IPS-18c (cell line): ENCODE results near the gene EIF5A.
"Not testable (repeated sequence)": the region's sequence is repeated elsewhere in the genome, so short reads cannot be mapped to it uniquely, and the experiment has no call there.

Experiments used
- H3K4me3 ChIP-seq: 2 replicates; pipeline ENCODE4 v1.7.0; 2013; ENCODE audit warnings: low read depth, mild to moderate bottlenecking, low read length, moderate library complexity; ENCODE audit not compliant: insufficient read depth
- H3K9me3 ChIP-seq: one replicate; pipeline ENCODE4 v1.6.1; 2013; ENCODE audit warnings: mild to moderate bottlenecking, low read length, moderate library complexity; ENCODE audit not compliant: control insufficient read depth, insufficient read depth

The EIF5A gene

DNA sequence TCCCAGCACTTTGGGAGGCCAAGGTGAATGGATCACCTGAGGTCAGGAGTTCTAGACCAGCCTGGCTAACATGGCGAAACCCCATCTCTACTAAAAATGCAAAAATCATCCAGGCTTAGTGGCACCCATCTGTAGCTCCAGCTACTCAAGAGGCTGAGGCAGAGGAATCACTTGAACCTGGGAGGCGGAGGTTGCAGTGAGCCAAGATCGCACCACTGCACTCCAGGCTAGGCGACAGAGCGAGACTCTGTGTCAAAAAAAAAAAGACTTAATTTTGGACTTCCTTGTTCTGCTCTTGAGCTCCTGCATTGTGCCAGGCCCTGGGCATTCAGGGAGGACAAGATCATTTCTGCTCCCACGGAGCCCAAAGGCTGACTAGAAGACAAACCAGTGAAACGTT is 30.2 kb downstream of the EIF5A start:
- not testable (repeated sequence) for H3K9me3 ChIP-seq, H3K4me3 ChIP-seq

DNA sequence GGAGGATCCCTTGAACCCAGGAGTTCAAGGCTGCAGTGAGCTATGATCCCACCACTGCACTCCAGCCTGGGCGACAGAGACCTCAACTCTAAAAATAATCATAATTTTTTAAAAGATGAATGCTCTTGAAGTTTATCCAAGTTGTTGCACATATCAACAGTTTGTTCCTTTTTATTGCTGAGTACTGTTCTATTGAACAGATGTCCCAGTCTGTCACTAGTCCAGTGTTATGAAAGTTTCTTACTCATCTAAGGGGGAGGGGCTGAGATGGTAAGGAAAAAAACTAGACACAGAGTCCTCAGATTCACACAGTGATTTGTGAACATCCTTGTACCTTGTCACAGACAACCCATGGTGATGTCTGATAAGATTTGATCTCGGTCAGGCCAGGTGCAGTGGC is 32.8 kb downstream of the EIF5A start:
- Histone ChIP-seq H3K9me3 (no peaks in the 10 kb centered on the region), H3K4me3 (no peak overlapping the region)

DNA sequence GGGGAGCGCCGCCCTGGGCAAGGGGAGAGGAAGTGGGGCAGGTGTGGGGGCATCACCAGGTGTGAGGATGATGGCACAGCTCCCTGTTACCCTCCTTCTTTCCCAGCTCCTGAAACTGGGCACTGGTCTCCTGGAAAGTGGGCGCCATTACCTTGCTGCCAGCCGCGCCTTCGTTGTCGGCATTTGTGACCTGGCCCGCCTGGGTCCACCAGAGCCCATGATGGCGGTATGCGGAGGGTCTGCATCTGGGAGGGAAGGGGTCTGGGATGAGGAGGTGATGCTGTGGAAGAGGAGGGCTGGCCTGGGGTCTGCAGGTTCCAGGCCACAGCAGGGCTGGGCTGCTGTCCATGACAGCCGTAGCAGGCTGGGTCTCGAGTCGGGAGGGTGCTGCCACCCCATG is 34.4 kb downstream of the EIF5A start:
- Histone ChIP-seq H3K9me3 (no peaks in the 10 kb centered on the region), H3K4me3 (no peak overlapping the region)

DNA sequence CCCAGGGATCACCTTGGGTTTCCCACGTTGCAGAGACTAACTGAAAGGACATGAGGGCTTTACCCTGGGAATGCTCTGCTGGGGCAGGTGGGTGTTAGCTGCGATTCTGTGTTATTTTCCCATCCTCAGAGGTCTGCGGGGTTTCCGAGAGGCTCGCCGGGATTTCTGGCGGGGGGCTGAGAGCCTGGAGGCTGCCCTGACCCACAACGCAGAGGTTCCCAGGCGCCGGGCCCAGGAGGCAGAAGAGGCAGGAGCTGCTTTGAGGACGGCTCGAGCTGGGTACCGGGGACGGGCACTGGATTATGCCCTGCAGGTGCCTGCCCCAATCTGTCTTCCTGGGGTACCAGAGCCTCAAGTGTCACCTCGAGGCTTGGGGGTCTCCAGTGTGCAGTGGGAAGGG is 35.8 kb downstream of the EIF5A start:
- peaks cover 1% of the 10 kb centered on the region for H3K9me3 ChIP-seq

DNA sequence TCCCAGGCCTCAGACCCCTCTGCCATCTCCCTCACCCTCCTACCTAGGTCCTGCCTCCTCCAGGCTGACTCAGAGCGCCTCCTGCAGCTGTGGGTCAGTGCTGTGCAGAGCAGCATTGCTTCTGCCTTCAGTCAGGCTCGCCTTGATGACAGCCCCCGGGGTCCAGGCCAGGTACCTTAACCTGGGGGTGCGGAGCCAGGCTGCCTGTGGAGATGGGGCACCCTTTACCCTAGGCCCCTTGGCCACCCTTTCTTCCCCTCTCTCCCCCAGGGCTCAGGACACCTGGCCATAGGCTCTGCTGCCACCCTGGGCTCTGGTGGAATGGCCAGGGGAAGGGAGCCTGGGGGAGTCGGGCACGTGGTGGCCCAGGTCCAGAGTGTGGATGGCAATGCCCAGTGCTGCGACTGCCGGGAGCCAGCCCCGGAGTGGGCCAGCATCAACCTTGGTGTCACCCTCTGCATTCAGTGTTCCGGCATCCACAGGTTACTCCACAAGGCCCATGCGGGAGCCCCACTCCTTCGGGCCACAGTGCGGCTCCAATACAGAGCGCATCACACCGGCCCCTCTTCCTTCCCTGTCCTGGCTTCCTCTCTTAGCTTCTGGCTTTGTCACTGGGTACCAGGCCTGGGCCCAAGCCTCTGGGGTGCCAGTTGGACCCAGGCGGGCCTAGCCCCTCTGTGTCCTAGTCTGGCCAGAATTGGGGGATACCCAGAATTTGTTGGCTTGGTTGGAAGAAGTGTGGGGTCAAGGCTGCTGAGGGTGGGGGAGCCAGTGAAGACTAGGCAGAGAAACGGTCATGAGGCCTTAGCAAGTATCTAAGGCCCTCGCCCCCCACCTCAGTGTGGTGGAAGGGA is 39.6 kb downstream of the EIF5A start:
- H3K9me3 ChIP-seq: peaks cover 2% of the 10 kb centered on the region
- H3K4me3 ChIP-seq: no peak overlapping the region

More for the DNA sequence above, 35.8 kb downstream of the EIF5A start:
- H3K4me3 ChIP-seq: no peak overlapping the region

DNA sequence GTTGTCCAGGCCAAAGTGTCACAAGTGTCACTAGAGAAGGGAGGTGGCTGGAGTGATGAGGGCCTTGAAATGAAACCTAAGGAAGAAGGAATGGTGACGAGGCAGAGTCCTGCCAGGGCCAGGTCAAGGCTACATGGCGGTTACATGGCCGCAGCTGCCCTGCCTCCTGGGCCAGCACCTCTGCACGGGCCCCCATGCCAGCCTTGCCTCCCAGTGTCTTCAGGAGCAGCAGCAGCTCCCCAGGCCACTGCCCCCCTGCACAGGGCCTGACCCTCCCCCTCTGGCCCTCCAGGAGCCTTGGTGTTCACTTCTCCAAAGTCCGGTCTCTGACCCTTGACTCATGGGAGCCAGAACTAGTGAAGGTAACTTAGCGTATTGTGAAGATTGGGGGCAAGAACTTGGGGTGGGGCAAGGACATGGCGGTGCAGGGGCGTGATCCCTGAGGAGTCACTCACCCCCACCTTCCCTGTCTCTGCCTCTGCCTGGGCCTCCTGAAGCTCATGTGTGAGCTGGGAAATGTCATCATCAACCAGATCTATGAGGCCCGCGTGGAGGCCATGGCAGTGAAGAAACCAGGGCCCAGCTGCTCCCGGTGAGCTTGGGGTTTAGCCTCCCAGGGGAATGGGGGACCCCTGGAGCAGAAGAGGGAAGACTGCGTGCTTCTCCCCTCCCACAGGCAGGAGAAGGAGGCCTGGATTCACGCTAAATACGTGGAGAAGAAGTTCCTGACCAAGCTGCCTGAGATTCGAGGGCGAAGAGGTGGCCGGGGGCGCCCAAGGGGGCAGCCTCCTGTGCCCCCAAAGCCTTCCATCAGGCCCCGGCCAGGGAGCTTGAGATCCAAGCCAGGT is 40.4 kb downstream of the EIF5A start:
- peaks cover 2% of the 10 kb centered on the region for H3K9me3 ChIP-seq
- H3K4me3 ChIP-seq: no peak overlapping the region

DNA sequence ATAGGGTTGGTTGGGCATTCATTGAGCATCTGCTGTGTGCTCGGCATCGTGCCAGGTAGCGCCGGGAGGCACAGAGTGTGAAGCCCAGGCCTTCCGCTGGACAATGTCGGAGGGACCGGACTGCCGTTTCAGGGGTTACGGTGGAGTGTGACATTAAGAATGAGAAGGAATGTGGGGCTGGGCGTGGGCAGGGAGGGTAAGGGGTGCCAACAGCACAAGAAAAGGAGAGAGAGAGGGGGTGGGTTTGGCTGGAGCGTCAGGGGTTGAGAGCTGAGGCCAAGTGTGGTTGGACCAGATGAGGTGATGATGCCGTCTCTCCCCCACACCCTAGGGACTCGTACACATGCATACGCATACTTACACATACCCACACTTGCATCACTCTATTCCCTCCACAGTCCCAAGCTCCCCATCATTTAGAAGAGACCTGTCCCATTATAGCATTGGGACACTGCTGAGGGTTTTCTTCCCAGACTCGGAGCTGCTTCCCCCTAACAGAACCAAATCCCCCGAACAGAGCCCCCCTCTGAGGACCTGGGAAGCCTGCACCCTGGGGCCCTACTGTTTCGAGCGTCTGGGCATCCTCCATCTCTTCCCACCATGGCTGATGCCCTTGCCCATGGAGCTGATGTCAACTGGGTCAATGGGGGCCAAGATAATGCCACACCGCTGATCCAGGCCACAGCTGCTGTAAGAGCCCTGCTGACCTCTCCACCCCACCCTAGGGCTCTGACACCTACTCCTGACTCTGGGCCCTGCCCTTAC is 41.2 kb downstream of the EIF5A start:
- peaks cover 2% of the 10 kb centered on the region for H3K9me3 ChIP-seq

DNA sequence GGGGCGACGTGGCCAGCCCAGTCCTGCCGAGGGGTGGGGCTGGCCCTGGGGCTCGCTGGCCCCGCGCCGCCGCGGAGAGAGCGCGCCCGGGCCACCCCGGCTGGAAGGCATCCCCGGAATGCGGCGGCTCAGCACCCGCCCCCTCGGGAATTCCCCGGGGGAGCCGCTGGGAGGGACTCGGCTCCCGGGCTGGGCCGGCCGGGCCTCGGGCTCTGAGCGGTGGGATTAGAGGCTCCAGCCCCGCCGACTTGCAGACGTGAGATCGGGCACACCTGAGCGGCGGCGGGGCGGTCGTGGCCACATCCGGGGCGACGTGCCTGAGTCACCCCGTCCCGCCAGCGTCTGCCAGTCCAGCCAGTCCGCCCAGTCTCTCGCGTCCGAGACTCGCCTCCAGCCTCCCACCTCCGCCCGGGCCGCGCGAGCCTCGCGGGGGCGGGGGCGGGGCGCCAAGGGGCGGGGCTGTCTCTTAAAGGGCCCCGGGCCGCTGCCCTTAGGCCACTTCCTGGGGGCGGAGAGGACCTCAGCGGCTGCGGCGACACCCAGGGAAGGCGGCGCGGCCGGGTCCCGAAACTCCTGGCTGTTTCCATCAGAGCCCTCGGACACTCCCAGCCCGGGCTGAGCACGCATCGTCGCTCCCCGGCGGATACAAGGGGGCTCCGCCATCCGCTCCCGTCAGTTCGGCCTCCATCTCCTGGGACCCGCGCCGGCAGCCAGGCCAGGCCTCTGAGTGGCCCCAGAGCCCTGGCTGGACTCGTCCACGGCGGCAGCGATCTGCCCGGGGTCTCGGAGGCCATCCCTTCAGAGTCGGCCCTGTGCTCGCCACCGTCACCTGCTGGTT is 44.5 kb downstream of the EIF5A start, which contains the start of gene KCTD11:
TSS of gene KCTD11 (plus strand) at position 498 of the 838 bp plus-strand sequence.
- Histone ChIP-seq H3K9me3 (peaks cover 2% of the 10 kb centered on the region), H3K4me3 (peak within 1 kb of the TSS; percentile 87)

More for the DNA sequence above, 41.2 kb downstream of the EIF5A start:
- H3K4me3 ChIP-seq: no peak overlapping the region

DNA sequence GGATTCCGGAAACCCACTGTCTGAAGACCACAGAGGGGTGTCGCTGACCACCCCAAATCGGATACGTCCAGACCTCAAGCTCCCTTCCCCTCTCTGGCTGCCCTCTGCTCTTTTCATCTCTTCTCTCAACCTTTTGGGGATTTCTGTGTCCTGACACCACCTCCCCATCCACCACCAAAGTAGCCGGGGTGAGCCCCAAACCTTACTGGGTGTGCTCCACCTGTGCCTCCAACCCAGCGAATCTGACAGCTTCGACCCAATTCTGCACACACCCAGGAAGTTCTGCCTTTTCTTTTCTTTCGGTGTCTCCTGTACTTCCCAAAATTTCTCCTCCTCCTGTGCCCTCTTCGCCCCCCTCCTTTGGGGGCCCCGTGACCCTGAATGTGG is 45.1 kb downstream of the EIF5A start:
- peak overlapping the region; percentile 87 for H3K4me3 ChIP-seq
- H3K9me3 ChIP-seq: peaks cover 2% of the 10 kb centered on the region

DNA sequence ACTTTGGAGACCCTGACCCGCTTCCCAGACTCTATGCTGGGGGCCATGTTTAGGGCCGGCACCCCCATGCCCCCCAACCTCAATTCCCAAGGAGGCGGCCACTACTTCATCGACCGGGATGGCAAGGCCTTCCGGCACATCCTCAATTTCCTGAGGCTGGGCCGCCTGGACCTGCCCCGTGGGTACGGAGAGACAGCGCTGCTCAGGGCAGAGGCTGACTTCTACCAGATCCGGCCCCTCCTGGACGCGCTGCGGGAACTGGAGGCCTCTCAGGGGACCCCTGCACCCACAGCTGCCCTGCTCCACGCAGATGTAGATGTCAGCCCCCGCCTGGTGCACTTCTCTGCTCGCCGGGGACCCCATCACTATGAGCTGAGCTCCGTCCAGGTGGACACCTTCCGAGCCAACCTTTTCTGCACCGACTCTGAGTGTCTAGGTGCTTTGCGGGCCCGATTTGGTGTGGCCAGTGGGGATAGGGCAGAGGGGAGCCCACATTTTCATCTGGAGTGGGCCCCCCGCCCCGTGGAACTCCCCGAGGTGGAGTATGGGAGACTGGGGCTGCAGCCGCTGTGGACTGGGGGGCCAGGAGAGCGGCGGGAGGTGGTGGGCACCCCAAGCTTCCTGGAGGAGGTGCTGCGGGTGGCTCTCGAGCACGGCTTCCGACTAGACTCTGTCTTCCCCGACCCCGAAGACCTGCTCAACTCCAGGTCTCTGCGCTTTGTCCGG is 45.6 kb downstream of the EIF5A start:
- Histone ChIP-seq H3K9me3 (peaks cover 2% of the 10 kb centered on the region), H3K4me3 (peak overlapping the region; percentile 87; the same call in 1 of the 2 replicates)

DNA sequence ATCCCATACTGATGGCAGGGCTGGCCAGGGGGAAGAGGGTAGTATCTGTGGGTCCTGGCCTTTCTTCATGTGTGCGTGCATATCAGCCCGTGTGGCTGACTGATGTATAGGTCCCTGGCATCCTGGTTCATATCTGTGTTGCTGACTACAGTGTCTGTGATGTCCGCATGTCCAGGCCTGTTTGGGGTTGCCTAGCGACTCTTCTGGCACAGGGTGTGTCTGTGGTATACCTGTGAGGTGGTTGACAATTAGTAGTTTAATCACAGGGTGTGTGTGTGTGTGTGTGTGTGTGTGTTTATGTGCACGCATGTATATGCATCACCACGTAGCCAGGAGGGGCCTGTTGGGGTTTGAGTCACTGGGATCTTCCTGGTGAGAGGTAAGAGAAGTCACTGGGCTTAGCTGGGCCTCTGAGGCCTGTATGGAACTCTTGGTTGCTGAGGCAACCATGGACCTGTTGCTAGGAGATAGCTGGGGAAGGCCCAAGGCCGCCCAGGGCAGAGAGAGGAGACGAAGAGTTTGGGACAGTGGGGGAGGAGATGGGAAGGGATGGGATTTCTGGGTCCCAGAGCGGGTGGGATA is 46.9 kb downstream of the EIF5A start:
- H3K4me3 ChIP-seq: no peak overlapping the region
- H3K9me3 ChIP-seq: no peaks in the 10 kb centered on the region

DNA sequence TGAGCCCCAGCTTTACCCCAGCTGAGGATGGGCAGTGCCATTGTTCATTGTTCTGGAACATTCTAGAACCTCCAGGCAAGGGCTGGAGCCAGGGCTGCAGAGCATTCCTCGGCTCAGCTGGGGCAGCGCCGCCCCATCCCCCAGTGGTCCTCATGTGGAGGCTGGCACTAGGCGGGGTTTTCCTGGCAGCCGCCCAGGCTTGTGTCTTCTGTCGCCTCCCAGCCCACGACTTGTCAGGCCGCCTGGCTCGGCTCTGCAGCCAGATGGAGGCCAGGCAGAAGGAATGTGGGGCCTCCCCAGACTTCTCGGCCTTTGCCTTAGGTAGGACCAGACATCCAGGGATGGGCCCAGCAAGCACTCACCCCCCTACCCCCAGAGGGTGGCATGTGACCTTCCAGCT is 47.6 kb downstream of the EIF5A start, which contains the start of gene TMEM95:
TSS of gene TMEM95 (plus strand) at position 104 of the 400 bp plus-strand sequence. CDS start at position 153, 49 bp downstream.
- H3K9me3 ChIP-seq: no peaks in the 10 kb centered on the region
- H3K4me3 ChIP-seq: no peak within 1 kb of the TSS

DNA sequence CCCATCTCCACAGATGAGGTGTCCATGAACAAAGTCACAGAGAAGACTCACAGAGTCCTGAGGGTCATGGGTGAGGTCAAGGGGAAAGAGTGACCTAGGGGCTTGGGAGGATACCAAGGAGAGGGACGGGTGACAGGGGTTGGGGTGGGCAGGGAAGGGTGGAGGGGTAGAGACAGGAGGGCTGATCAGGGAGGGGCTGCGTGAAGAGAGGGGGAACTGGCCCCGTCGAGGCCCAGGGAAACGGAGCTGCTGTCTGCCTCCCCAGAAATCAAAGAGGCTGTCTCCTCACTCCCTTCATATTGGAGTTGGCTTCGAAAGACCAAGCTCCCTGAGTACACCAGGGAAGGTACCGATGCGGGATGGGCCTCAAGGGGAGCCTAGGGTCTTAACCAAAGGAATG is 48.1 kb downstream of the EIF5A start:
- Histone ChIP-seq H3K4me3 (no peak overlapping the region), H3K9me3 (no peaks in the 10 kb centered on the region)

DNA sequence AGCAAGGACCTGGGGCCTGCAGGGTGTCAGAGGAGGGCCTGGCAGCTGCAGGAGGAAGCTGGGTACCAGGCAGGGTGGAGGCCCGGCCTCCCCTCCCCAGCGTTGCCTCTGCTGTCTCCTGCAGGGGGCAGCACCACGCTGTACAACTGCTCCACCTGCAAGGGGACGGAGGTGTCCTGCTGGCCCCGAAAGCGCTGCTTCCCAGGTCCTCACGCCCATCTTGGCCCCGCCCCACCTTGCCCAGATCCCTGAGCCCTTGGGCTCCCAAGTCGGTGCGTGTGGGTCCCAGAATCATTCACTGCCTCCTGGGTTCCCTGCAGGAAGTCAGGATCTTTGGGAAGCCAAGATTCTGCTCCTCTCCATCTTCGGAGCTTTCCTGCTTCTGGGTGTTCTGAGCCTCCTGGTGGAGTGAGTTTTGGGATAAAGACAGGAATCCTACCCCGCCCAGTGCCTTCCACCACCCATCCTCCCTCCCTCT is 48.7 kb downstream of the EIF5A start:
- H3K9me3 ChIP-seq: no peaks in the 10 kb centered on the region
- H3K4me3 ChIP-seq: peak overlapping the region; percentile 21; the same call in 1 of the 2 replicates

DNA sequence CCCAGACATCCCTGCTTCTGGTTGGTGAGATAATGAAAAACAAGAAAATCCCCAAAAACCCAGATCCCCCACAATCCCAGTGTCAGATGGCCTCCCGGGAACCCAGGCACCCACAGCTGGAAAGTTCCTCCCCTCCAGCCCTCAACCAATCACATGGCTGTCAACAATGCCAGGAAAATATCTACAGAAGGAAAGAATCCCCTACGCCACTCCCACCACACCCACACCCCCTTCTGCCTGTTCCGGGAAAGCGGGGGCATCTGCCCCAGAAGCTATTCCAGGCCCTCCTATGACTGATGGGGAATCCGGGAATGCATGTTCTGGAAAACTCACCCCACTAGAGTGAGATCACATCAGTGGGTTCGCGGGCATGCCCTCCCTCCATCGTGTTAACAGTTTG is 49.3 kb downstream of the EIF5A start:
- no peak overlapping the region for H3K4me3 ChIP-seq

More for the DNA sequence above, 49.3 kb downstream of the EIF5A start:
- no peaks in the 10 kb centered on the region for H3K9me3 ChIP-seq
